Inflammatory macrophage treated with lipopolysaccharide for 1 hour (primary cell): Measurements from ENCODE around the gene BLVRB.
A peak's percentile ranks its signal among the peaks of the same experiment; 100 is the strongest.

ENCODE experiments used
- DNase-seq, 2 donors: peaks; one replicate each; pipeline ENCODE4 v3.0.0-alpha.2; 2020 to 2022

BLVRB gene

DNA sequence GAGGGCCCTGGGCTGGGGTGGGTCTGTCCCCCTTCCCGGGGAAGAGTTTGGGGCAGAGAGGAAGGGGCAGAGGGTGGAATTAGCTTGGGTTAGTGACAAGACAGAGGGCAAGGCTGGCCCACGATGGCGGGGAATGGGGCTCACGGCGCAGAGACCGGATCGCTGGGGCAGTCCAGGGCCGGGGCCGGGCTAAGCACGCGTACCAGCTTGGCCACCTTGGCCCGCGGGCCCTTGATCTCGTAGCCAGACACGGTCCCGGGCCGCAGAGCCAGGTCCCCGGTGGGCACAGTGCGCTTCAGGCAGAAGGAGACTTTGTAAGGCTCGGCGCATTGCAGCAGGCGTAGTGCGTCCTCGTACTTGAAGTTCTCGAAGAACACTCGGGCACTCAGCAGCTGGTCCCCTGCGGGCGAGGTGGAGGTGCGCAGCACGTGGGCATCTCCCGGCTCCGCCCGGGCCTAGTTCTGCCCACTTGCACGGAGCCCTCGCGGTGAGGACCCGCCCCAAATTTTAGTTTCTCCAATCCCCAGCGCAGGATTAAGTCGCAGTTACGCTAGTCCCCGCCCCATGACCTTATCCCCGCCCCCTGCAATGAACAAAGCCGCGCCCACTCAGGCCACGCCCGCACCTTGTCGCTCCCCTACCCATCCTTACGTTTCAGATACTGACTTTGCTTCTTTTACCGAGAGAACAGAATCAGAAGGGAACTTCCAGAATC, 67.0 kb downstream of the BLVRB start:
- peak; percentile 62 to 80 for DNase-seq
